ENCODE results near the gene MBTPS1. TPM values are rescaled to one million over a fixed set of nuclear protein-coding genes. Genes with fewer than 3 reads are reported as not detected.

MBTPS1 gene
- total RNA-seq, result 10 to 100 TPM; 36.9 to 41.3 TPM

DNA sequence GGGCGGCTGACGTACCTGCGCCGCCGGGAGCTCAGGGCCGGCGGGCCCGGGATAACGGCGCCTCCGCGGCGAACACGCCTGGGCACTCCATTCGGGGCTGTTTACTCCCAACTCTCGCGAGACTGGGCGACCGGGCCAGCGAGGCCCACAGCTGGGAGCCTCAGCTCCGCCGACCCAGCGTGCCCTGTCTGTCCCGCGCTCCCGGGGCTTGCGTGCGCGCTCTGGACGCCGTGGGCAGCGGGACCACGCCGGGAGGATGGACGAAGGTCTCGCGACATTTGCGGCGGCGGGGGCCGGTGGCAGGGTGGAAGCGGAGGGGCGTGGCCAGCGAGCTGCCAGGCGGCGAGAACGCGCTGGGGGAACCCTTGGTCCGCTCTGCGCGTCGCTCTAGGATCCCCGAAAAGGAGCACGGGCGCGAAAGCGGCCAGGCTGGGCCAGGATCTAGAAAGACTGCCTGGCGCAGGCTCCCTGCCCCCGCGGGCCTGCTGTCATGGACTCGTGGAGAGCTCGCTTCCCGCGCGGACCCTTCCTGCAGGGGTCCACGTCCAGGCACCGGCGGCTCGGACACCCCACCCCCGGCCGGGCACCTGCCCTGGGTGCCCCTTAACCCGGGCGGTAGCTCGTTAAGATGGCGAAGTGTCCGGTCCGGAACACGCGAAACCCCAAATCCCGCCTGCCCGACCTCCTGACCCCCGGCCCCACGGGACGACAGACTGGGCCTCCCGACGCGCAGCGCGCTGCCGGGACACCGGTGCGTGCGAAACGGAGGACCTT, at the start of gene MBTPS1:
Gene MBTPS1, minus strand, starts transcription at position 223 of the 774 bp plus-strand sequence. CDS start 15,159 bp downstream, outside the sequence.
- H3K27me3 Mint-ChIP-seq (ENCODE audit: low read depth), result no peaks in the 10 kb centered on the region
- intact Hi-C loops (cut with micrococcal nuclease), result loop anchor here (1.0 to 2.0 kb wide), 5 partner anchors 28 to 310 kb away; partner anchors contain the start of genes DNAAF1, HSBP1, HSDL1 and MLYCD
- no peaks in the 10 kb centered on the region for H3K36me3 Mint-ChIP-seq (ENCODE audit: low read depth)
- DNase-seq, result peak; percentile 98
- H3K4me1 Mint-ChIP-seq (ENCODE audit: low read depth), result peaks cover 26% of the 10 kb centered on the region
- no peaks in the 10 kb centered on the region for H3K9me3 Mint-ChIP-seq
- CTCF ChIA-PET, result interaction anchor here (0.6 to 2.2 kb wide), 11 partner anchors 21 to 71 kb away, joined by 3 to 12 read pairs (median 3); partner anchors contain the start of genes DNAAF1, HSDL1 and TAF1C
- H3K27ac Mint-ChIP-seq, result peak within 1 kb of the TSS; percentile 89
- peak within 1 kb of the TSS; percentile 91 for H3K4me3 Mint-ChIP-seq

- Mint-ChIP-seq H3K9me3 (no peaks in the 10 kb centered on the region), H3K27me3 (ENCODE audit: low read depth) (peaks cover 5% of the 10 kb centered on the region), H3K4me3 (no peak overlapping the region), H3K4me1 (ENCODE audit: low read depth) (no peaks in the 10 kb centered on the region), H3K27ac (no peak overlapping the region), H3K36me3 (ENCODE audit: low read depth) (no peaks in the 10 kb centered on the region)
- DNase-seq, result no peak
- intact Hi-C loops (cut with micrococcal nuclease), result no loop called here
- CTCF ChIA-PET, result interaction anchor here (0.6 to 2.1 kb wide), 3 partner anchors 10 to 98 kb away, joined by 3 to 14 read pairs (median 3); partner anchors contain the start of gene MBTPS1
Measured at GRCh38 chr16:84165746-84166145, 49.0 kb upstream of the MBTPS1 start.

GRCh38 chr16:84161801-84162200, 45.1 kb upstream of the MBTPS1 start:
- intact Hi-C loops (cut with micrococcal nuclease), result no loop called here
- CTCF ChIA-PET, result interaction anchor here (1.4 kb wide), 1 partner anchor 14 kb away, joined by 9 read pairs; no protein-coding TSS in a partner anchor

DNA sequence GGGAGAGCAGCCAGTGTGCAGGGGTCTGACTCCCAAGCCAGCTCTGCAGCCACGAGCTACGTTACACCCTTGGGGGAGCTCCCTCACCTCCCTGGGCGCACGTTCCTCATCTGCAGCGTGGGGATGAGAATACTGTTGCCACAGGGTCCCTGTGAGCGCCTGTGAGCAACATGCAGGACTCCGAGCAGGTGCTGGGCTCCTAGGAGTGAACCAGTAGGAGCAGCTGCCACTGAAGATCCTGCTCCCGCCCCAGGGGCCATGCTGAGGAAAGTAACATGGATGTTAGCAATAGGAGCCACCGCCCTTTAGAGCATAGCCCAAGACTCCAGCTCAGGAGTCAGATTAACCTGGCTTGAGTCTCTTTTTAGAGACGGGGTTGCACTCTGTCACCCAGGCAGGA, 44.3 kb upstream of the MBTPS1 start:
- Mint-ChIP-seq H3K4me1 (ENCODE audit: low read depth) (peaks cover 2% of the 10 kb centered on the region), H3K27me3 (ENCODE audit: low read depth) (peaks cover 14% of the 10 kb centered on the region), H3K4me3 (no peak overlapping the region), H3K9me3 (no peaks in the 10 kb centered on the region), H3K36me3 (ENCODE audit: low read depth) (no peaks in the 10 kb centered on the region), H3K27ac (no peak overlapping the region)
- CTCF ChIA-PET, result interaction anchor here (0.9 to 1.4 kb wide), 3 partner anchors 14 to 26 kb away, joined by 3 to 9 read pairs (median 3); partner anchors contain the start of gene TAF1C
- DNase-seq, result no peak
- intact Hi-C loops (cut with micrococcal nuclease), result no loop called here

More at GRCh38 chr16:84161801-84162200, 45.1 kb upstream of the MBTPS1 start:
- DNase-seq, result no peak
- Mint-ChIP-seq H3K9me3 (no peaks in the 10 kb centered on the region), H3K27me3 (ENCODE audit: low read depth) (peaks cover 11% of the 10 kb centered on the region), H3K27ac (no peak overlapping the region), H3K4me1 (ENCODE audit: low read depth) (peaks cover 2% of the 10 kb centered on the region), H3K4me3 (no peak overlapping the region), H3K36me3 (ENCODE audit: low read depth) (no peaks in the 10 kb centered on the region)

DNA sequence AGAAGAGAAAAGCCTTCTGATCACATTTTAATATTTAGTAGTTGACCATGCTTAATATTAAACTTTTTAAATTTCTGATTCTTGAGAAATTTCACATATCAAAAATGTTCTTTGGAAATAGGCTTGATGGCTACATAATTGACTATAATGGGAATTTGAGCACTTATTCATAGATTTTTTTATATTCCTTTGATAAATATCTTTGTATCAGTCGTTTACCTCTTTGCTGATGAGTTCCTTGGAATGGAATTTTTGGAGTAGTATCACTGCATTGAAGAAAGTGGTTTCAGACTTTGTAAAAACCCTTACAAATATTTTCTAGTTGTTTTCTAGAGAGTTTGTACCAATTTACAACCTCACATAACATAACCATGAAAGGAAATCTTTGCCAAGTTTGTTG, 43.1 kb upstream of the MBTPS1 start:
- intact Hi-C loops (cut with micrococcal nuclease), result no loop called here
- DNase-seq, result no peak
- Mint-ChIP-seq H3K27ac (no peak overlapping the region), H3K9me3 (no peaks in the 10 kb centered on the region), H3K4me3 (no peak overlapping the region), H3K27me3 (ENCODE audit: low read depth) (peaks cover 13% of the 10 kb centered on the region), H3K4me1 (ENCODE audit: low read depth) (peaks cover 2% of the 10 kb centered on the region), H3K36me3 (ENCODE audit: low read depth) (no peaks in the 10 kb centered on the region)
- CTCF ChIA-PET, result no interaction called here

- CTCF ChIA-PET, result no interaction called here
- H3K9me3 Mint-ChIP-seq, result no peaks in the 10 kb centered on the region
- H3K27ac Mint-ChIP-seq, result no peak overlapping the region
- peaks cover 13% of the 10 kb centered on the region for H3K27me3 Mint-ChIP-seq (ENCODE audit: low read depth)
- peaks cover 2% of the 10 kb centered on the region for H3K4me1 Mint-ChIP-seq (ENCODE audit: low read depth)
- H3K36me3 Mint-ChIP-seq (ENCODE audit: low read depth), result no peaks in the 10 kb centered on the region
- DNase-seq, result no peak
- H3K4me3 Mint-ChIP-seq, result no peak overlapping the region
- intact Hi-C loops (cut with micrococcal nuclease), result no loop called here
Measured at GRCh38 chr16:84159007-84159406, 42.3 kb upstream of the MBTPS1 start.

GRCh38 chr16:84156342-84156784, 39.6 kb upstream of the MBTPS1 start:
- H3K27ac Mint-ChIP-seq, result no peak overlapping the region

DNA sequence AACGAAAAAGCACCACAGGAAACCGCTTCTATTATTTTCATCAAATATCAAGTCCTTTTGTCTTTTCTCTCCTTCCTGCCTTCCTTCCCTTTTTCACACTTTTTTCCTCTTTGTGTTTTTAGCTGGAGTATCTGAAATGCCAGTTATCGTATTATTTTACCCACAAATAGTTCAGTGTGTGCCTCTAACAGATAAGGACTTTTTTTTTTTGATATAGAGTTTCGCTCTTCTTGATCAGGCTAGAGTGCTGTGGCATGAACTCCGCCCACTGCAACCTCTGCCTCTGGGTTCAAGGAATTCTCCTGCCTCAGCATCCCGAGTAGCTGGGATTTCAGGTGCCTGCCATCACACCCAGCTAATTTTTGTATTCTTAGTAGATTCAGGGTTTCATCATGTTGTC, 39.0 kb upstream of the MBTPS1 start:
- peaks cover 2% of the 10 kb centered on the region for H3K4me1 Mint-ChIP-seq (ENCODE audit: low read depth)
- CTCF ChIA-PET, result interaction anchor here (0.7 to 1.8 kb wide), 7 partner anchors 14 to 202 kb away, joined by 3 to 6 read pairs (median 3); partner anchors contain the start of genes OSGIN1 and TAF1C
- H3K36me3 Mint-ChIP-seq (ENCODE audit: low read depth), result no peaks in the 10 kb centered on the region
- no peak for DNase-seq
- H3K27me3 Mint-ChIP-seq (ENCODE audit: low read depth), result peaks cover 13% of the 10 kb centered on the region
- no peak overlapping the region for H3K27ac Mint-ChIP-seq
- intact Hi-C loops (cut with micrococcal nuclease), result no loop called here
- H3K9me3 Mint-ChIP-seq, result no peaks in the 10 kb centered on the region
- no peak overlapping the region for H3K4me3 Mint-ChIP-seq

More at GRCh38 chr16:84156342-84156784, 39.6 kb upstream of the MBTPS1 start:
- CTCF ChIA-PET, result interaction anchor here (0.7 to 1.8 kb wide), 7 partner anchors 15 to 203 kb away, joined by 3 to 6 read pairs (median 3); partner anchors contain the start of genes OSGIN1 and TAF1C
- Mint-ChIP-seq H3K4me1 (ENCODE audit: low read depth) (peaks cover 2% of the 10 kb centered on the region), H3K36me3 (ENCODE audit: low read depth) (no peaks in the 10 kb centered on the region), H3K9me3 (no peaks in the 10 kb centered on the region), H3K4me3 (no peak overlapping the region), H3K27me3 (ENCODE audit: low read depth) (peaks cover 13% of the 10 kb centered on the region)
- intact Hi-C loops (cut with micrococcal nuclease), result no loop called here
- DNase-seq, result no peak

- no peak for DNase-seq
- peaks cover 13% of the 10 kb centered on the region for H3K27me3 Mint-ChIP-seq (ENCODE audit: low read depth)
- CTCF ChIA-PET, result interaction anchor here (0.7 to 1.4 kb wide), 3 partner anchors 13 to 179 kb away, joined by 3 to 6 read pairs (median 4); no protein-coding TSS in a partner anchor
- intact Hi-C loops (cut with micrococcal nuclease), result no loop called here
- H3K4me3 Mint-ChIP-seq, result no peak overlapping the region
- H3K9me3 Mint-ChIP-seq, result no peaks in the 10 kb centered on the region
- no peak overlapping the region for H3K27ac Mint-ChIP-seq
- no peaks in the 10 kb centered on the region for H3K36me3 Mint-ChIP-seq (ENCODE audit: low read depth)
- peaks cover 2% of the 10 kb centered on the region for H3K4me1 Mint-ChIP-seq (ENCODE audit: low read depth)
Measured at GRCh38 chr16:84155226-84155625, 38.5 kb upstream of the MBTPS1 start.

DNA sequence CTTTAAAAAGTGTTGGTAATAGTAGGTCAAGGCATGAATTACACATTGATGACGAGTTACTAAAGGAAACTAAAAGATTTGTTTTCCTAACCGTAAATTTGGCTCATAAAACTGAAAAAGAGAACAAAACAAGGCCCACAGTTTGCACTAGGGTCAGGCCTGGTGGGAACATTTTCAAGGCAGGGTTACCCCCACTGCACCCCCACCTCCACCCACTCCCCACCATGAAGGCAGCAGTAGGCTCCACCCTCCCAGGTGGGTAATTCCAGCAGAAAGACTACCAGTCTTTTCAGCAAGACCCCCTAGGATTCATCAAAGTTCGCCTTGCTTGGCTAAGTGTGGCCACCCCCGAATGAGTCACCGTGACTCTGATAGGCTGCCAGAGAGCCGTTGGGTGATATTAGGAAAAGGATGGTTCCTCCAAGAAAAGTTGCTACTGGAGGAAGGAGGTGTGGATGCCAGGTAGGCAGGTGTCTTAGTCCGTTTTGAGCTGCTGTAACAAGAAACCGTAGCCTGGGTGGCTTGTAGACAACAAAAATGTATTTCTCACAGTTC, 37.0 kb upstream of the MBTPS1 start:
- H3K4me3 Mint-ChIP-seq, result no peak overlapping the region
- H3K36me3 Mint-ChIP-seq (ENCODE audit: low read depth), result no peaks in the 10 kb centered on the region
- H3K27me3 Mint-ChIP-seq (ENCODE audit: low read depth), result peaks cover 5% of the 10 kb centered on the region
- no peaks in the 10 kb centered on the region for H3K9me3 Mint-ChIP-seq
- intact Hi-C loops (cut with micrococcal nuclease), result no loop called here
- CTCF ChIA-PET, result no interaction called here
- no peak for DNase-seq
- no peaks in the 10 kb centered on the region for H3K4me1 Mint-ChIP-seq (ENCODE audit: low read depth)
- H3K27ac Mint-ChIP-seq, result no peak overlapping the region

DNA sequence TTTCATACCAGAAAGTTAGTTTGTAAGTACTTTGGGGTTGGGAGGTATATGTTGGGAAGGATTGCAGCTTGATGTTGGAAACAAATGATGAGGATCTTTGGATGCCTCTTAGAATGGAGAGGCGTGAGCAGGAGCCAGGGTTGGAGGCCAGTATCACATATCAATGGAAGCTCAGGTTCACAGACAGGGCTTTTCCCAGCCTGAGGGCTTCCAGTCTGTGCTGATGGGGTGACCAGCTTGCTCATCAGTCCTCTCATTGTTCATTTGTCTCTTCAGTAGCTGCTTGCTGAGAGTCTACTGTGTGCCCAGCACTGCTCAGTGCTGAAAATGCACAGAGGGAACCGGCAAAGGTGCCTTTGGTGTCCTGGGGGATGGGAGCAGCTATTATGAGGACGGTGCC, 34.2 kb upstream of the MBTPS1 start:
- no peaks in the 10 kb centered on the region for H3K4me1 Mint-ChIP-seq (ENCODE audit: low read depth)
- no peaks in the 10 kb centered on the region for H3K9me3 Mint-ChIP-seq
- peaks cover 1% of the 10 kb centered on the region for H3K27me3 Mint-ChIP-seq (ENCODE audit: low read depth)
- CTCF ChIA-PET, result interaction anchor here (0.6 to 0.9 kb wide), 3 partner anchors 25 to 36 kb away, joined by 3 to 4 read pairs (median 3); partner anchors contain the start of gene TAF1C
- DNase-seq, result no peak
- H3K36me3 Mint-ChIP-seq (ENCODE audit: low read depth), result no peaks in the 10 kb centered on the region
- H3K4me3 Mint-ChIP-seq, result no peak overlapping the region
- H3K27ac Mint-ChIP-seq, result no peak overlapping the region
- intact Hi-C loops (cut with micrococcal nuclease), result no loop called here

Data from activated naive CD4-positive, alpha-beta T cell treated with anti-CD3 and anti-CD28 coated beads for 36 hours (primary cell).